HUES48 (cell line): Measurements from ENCODE around the gene FPGS.
A peak's percentile ranks its signal among the peaks of the same experiment; 100 is the strongest.

Experiments used
- H3K27ac ChIP-seq: one replicate; pipeline ENCODE4 v1.7.0; 2013; ENCODE audit warnings: low read depth, low read length, inconsistent platforms
- H3K27me3 ChIP-seq: 2 replicates; pipeline ENCODE4 v1.6.1; 2013; ENCODE audit warnings: mild to moderate bottlenecking, low read length; ENCODE audit not compliant: control insufficient read depth, insufficient read depth
- H3K36me3 ChIP-seq: 2 replicates; pipeline ENCODE4 v1.6.1; 2013; ENCODE audit warnings: low read length; ENCODE audit not compliant: control insufficient read depth, insufficient read depth
- H3K4me1 ChIP-seq: 2 replicates; pipeline ENCODE4 v1.6.1; 2013; ENCODE audit warnings: mild to moderate bottlenecking, low read length; ENCODE audit not compliant: control insufficient read depth, insufficient read depth
- H3K4me3 ChIP-seq: 2 replicates; pipeline ENCODE4 v1.5.1; 2013; ENCODE audit warnings: mild to moderate bottlenecking, low read depth, low read length
- H3K9ac ChIP-seq: 2 replicates; pipeline ENCODE4 v1.6.1; 2013; ENCODE audit warnings: mild to moderate bottlenecking, low read depth, low read length, moderate library complexity
- H3K9me3 ChIP-seq: 2 replicates; pipeline ENCODE4 v1.6.1; 2013; ENCODE audit warnings: low read length; ENCODE audit not compliant: control insufficient read depth, insufficient read depth

FPGS gene

DNA sequence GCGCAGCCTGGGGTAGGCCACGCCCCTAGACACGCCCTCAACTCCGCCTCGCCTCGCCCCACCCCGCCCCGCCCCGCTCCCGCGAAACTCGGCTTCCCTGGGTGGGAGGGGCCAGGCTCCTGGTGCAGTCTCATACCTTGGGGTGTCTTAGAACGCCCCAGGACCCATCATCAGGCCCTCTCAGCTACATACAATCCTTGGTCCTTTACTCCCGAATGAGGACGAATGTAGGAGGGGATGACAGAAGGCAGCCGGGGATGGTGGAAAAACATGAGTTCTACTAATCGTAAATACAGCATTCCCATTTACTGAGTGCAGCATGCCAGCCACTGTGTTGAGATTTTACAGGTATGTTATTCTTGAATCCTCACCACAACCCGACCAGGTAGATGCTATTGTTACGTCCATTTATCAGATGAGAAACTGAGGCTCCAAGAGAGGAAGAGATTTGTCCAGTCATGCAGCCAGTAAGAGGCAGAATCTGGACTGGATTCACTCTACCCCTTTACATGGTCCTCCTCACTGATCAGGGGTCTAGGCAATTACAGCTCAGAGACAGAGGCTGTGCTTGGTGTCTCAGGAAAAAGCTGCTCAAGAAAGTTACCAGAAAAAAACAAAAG, 31.0 kb upstream of the FPGS start:
- Histone ChIP-seq H3K4me1 (peaks cover 24% of the 10 kb centered on the region), H3K9me3 (no peaks in the 10 kb centered on the region), H3K27ac (peak overlapping the region; percentile 40), H3K4me3 (peak overlapping the region; percentile 66), H3K27me3 (no peaks in the 10 kb centered on the region), H3K9ac (no peak overlapping the region), H3K36me3 (no peaks in the 10 kb centered on the region)

DNA sequence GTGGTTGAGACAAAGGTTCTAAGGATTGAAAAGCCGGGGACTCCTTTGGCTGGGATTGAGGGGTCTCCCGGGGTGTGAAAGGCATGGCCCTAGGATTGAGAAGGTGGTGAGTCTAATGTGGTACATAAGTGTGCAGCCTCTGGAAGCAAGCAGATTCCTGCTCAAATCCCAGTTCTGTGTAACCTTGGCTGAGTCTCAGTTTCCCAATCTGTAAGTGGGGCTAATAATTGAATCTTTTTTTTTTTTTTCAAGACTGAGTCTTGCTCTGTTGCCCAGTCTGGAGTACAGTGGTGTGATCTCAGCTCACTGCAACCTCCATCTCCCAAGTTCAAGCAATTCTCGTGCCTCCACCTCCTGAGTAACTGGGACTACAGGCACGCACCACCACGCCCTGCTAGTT, 30.1 kb upstream of the FPGS start:
- Histone ChIP-seq H3K27ac (no peak overlapping the region), H3K9ac (no peak overlapping the region), H3K27me3 (no peaks in the 10 kb centered on the region), H3K36me3 (no peaks in the 10 kb centered on the region), H3K4me1 (peaks cover 24% of the 10 kb centered on the region), H3K9me3 (no peaks in the 10 kb centered on the region), H3K4me3 (no peak overlapping the region)

DNA sequence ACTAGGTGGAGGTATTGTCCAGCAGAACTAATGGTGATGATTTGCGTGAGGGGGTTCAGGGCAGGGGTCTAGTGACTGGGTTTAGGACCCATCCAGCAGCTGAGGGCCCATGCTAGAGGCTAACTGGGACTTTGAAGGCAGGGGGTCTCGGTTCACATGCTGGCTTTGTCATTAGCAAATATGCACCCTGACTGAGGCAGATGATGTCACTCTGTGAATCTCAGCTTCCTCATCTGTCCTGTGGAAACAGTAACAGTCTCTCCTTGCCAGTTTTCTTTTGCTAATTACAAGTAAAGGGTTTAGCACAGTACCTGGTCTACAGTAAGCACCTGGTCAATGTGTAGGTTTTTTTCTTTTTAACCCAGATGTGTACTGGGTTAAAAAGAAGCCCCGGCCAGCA, 29.4 kb upstream of the FPGS start:
- Histone ChIP-seq H3K9me3 (no peaks in the 10 kb centered on the region), H3K4me1 (peaks cover 20% of the 10 kb centered on the region), H3K27ac (no peak overlapping the region), H3K27me3 (no peaks in the 10 kb centered on the region), H3K36me3 (no peaks in the 10 kb centered on the region), H3K9ac (no peak overlapping the region), H3K4me3 (no peak overlapping the region)

DNA sequence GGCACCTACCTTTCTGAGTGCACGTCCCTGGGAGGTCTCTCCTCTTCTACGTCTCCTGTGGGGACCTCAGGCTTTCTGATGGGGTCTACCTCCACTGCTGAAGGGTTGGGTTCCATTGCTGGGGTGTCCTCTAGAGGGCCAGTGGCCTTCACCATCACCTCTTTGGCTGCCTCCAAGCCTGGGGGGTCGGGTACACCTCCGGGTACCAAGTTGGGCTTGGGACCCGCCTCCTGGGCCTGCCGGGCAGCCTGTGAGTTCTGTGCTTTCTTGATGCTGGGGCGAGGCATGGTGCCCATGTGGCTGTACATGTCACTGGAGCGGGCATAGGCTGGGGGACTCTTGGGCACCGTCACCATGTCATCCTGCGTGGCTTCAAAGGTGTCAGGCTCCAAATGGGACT, 28.7 kb upstream of the FPGS start:
- H3K9me3 ChIP-seq, result no peaks in the 10 kb centered on the region
- no peak overlapping the region for H3K4me3 ChIP-seq
- peaks cover 20% of the 10 kb centered on the region for H3K4me1 ChIP-seq
- H3K27me3 ChIP-seq, result no peaks in the 10 kb centered on the region
- no peak overlapping the region for H3K9ac ChIP-seq
- H3K36me3 ChIP-seq, result no peaks in the 10 kb centered on the region
- no peak overlapping the region for H3K27ac ChIP-seq

DNA sequence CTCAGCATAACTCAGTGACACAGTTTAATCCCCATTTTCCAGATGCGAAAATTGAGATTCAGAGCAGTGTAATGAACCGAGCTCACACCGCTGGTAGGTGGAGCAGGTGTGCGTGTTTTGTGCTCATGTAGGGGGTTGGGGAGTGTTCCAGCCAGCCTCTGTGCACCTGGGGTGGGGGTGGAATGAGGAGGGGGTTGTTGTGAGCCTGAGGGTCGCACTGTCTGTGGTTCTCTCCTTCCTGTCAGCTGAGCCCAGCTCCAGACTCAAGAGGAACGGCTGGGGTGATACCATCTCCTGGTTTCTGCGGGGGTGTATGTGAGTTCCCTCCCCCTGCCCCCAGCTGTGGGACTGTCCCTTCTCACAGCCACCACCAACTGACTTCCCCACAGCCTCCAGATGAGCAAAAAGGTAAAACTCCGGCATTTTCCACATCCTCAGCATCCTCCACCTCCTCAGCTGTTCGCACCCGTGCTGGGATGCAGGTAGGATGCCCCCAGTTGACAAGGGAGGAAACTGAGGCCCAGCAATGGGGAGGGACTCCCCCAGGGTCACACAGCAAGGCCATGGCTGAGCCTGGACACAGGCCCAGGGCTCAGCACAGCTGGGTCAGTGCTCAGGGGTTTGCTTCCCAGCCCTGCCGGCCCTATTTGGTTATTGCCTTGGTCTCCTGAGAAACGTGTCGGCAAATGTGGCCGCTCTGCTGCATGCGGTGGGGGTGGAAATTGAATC, 26.3 kb upstream of the FPGS start:
- peaks cover 15% of the 10 kb centered on the region for H3K4me1 ChIP-seq
- H3K9me3 ChIP-seq, result no peaks in the 10 kb centered on the region
- H3K27me3 ChIP-seq, result no peaks in the 10 kb centered on the region
- H3K9ac ChIP-seq, result no peak overlapping the region
- H3K36me3 ChIP-seq, result no peaks in the 10 kb centered on the region
- no peak overlapping the region for H3K27ac ChIP-seq
- no peak overlapping the region for H3K4me3 ChIP-seq

DNA sequence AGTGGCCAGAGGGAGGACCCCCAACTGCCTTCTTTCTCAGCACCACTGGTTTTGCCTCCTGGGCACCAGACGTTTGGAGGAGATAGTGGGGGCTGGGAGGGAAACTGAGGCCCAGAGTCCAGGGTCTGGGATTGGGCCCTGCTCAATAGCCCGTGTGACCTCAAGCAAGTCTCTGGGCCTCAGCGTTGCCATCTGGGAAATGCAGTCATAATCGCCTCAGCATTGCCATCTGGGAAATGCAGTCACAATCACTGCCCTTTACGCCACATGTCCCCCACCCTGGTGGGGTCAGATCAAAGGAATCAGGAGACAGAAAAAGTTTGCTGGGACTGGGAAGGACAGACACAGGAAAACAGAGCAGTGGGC, 25.8 kb upstream of the FPGS start:
- peaks cover 12% of the 10 kb centered on the region; the same call in 1 of the 2 replicates for H3K4me1 ChIP-seq
- H3K36me3 ChIP-seq, result no peaks in the 10 kb centered on the region
- H3K27ac ChIP-seq, result no peak overlapping the region
- H3K27me3 ChIP-seq, result no peaks in the 10 kb centered on the region
- H3K9ac ChIP-seq, result no peak overlapping the region
- no peaks in the 10 kb centered on the region for H3K9me3 ChIP-seq
- no peak overlapping the region for H3K4me3 ChIP-seq

DNA sequence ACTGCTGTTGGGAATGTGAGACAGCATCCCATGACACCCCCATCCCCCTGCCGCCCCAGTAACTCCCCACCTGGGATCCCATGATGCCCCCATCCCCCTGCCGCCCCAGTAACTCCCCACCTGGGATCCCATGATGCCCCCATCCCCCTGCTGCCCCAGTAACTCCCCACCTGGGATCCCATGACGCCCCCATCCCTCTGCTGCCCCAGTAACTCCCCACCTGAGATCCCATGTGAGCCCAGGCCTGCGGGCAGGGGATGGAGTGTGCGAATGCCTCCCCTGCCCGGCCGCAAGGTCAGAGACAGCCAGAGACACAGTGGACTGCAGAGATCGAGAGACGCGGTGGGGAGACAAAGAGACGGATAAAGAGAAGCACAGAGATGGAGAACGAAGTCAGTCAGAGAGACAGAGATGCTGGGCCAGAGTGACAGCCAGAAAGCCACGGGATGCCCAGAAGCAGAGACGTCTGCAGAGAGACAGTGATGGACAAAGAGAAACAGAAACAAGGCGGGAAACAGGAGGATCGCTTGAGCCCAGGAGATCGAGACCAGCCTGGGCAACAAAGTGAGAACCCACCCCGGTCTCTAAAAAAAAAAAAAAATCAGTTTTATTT, 25.2 kb upstream of the FPGS start:
- Histone ChIP-seq H3K27me3 (no peaks in the 10 kb centered on the region), H3K4me3 (no peak overlapping the region), H3K4me1 (peaks cover 12% of the 10 kb centered on the region; the same call in 1 of the 2 replicates), H3K36me3 (no peaks in the 10 kb centered on the region), H3K9ac (no peak overlapping the region), H3K27ac (no peak overlapping the region), H3K9me3 (no peaks in the 10 kb centered on the region)

DNA sequence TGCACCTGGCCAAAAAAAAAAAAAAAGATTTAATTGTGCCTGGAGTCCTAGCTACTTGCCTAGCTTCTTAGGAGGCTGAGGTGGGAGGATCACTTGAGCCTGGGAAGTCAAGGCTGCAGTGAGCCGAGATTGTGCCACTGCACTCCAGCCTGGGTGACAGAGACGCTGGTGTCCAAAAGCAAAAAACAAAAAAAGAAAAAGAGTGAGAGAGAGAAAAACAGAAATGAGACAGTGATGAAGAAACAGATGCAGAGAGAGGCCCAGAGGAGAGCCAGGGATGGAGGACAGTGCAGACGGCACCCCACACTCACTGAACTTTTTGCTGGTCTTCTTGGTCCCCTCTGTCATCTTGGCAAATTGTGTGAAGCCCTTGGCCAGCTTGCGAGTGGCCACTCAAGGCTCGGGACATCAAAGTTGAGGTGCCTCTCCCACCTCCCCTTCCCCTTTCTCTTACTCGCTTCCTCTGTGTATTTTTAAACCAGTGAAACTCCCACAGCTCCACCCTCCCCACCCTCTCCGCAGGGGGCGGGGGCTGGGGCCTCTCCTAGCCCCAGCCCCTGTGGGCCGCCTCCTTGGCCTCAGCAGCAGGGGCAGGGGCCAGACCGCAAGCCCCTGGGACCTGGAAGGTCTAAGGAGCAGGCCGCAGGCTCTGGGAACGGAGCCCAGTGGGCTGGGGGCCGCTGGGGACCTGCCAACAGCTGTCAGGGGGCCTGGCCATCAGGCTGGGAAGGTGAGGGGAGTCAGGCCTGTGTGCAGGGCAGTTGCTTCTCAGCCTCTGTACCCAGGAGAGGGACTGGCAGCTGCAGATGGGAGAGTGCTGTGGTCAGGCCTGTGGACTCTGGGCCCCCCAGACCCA, 24.2 kb upstream of the FPGS start, which contains the start of gene SH2D3C:
Gene SH2D3C, minus strand, starts transcription at position 387 of the 856 bp plus-strand sequence. Its CDS starts 39 bp downstream, at position 348.
- no peak within 1 kb of the TSS for H3K4me3 ChIP-seq
- peaks cover 12% of the 10 kb centered on the region; the same call in 1 of the 2 replicates for H3K4me1 ChIP-seq
- H3K27ac ChIP-seq, result no peak within 1 kb of the TSS
- H3K9ac ChIP-seq, result no peak within 1 kb of the TSS
- no peaks in the 10 kb centered on the region for H3K9me3 ChIP-seq
- H3K27me3 ChIP-seq, result no peaks in the 10 kb centered on the region
- H3K36me3 ChIP-seq, result no peaks in the 10 kb centered on the region

DNA sequence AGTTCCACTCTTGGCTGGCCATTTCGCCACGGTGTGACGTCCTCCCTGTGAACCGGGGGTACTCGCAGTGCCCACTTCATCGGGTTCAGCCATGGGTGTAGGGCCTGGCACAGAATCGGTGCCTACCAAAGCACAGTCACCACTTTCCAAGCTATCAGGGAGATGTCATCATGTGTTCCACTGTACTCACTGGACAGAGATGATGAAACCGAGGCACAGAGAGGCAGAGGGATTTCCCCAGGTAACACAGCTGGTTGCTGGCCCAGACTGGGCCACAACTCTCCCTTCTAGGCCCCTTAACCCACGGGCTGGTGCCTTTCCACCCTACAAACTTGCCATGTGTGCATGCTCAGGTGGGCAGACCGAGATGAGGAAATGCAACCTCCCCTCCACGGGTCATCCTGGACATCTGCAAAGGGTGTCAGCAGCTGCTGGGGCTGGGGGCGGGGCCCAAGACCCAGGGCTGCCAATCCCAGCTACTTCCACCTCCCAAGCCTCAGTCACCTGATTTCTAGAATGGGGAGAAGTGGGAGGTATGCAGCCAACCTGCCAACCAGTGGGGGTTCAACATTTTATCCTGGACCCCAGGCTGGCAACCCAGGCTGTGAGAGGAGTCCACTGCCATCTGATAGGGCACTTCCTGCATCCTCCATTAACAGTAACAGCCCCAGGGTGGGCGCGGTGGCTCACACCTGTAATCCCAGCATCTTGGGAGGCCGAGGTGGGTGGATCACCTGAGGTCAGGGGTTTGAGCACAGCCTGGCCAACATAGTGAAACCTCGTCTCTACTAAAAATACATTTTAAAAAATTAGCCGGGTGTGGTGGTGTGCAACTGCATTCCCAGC, 23.3 kb upstream of the FPGS start:
- Histone ChIP-seq H3K9ac (no peak overlapping the region), H3K27ac (no peak overlapping the region), H3K9me3 (no peaks in the 10 kb centered on the region), H3K4me1 (peaks cover 12% of the 10 kb centered on the region; the same call in 1 of the 2 replicates), H3K36me3 (no peaks in the 10 kb centered on the region), H3K4me3 (no peak overlapping the region), H3K27me3 (no peaks in the 10 kb centered on the region)
